ENCODE data around the gene PRPF6.
A peak's percentile ranks its signal among the peaks of the same experiment; 100 is the strongest.

Gene PRPF6

GRCh38 chr20:63980806-63981728 is at the start of gene PRPF6:
PRPF6 (plus strand) TSS chr20:63981132; CDS start chr20:63981246, 114 bp downstream.
- peak within 1 kb of the TSS; percentile 96 for H3K27ac ChIP-seq
- TF ChIP-seq ZFX (IDR thresholded peaks at IDR 0.05; ENCODE audit: borderline replicate concordance) (no peak), CTCF (IDR thresholded peaks at IDR 0.05) (peak; percentile 94)

- no peak for TF ChIP-seq CTCF (IDR thresholded peaks at IDR 0.05)
- no peak for TF ChIP-seq ZFX (IDR thresholded peaks at IDR 0.05; ENCODE audit: borderline replicate concordance)
- no peak overlapping the region for H3K27ac ChIP-seq
Observed at GRCh38 chr20:63931735-63932134, 49.2 kb upstream of the PRPF6 start.

GRCh38 chr20:63932606-63933160 is 48.2 kb upstream of the PRPF6 start:
- no peak for TF ChIP-seq CTCF (IDR thresholded peaks at IDR 0.05)
- TF ChIP-seq ZFX (IDR thresholded peaks at IDR 0.05; ENCODE audit: borderline replicate concordance), result no peak

GRCh38 chr20:63933646-63934045 is 47.3 kb upstream of the PRPF6 start:
- no peak overlapping the region for H3K27ac ChIP-seq
- TF ChIP-seq CTCF (IDR thresholded peaks at IDR 0.05), result no peak
- no peak for TF ChIP-seq ZFX (IDR thresholded peaks at IDR 0.05; ENCODE audit: borderline replicate concordance)

More at GRCh38 chr20:63932606-63933160, 48.2 kb upstream of the PRPF6 start:
- H3K27ac ChIP-seq, result no peak overlapping the region

- TF ChIP-seq CTCF (IDR thresholded peaks at IDR 0.05) (peak; percentile 41), ZFX (IDR thresholded peaks at IDR 0.05; ENCODE audit: borderline replicate concordance) (no peak)
- H3K27ac ChIP-seq, result no peak overlapping the region
Observed at GRCh38 chr20:63934271-63935068, 46.5 kb upstream of the PRPF6 start.

GRCh38 chr20:63935447-63935846 is 45.5 kb upstream of the PRPF6 start:
- TF ChIP-seq ZFX (IDR thresholded peaks at IDR 0.05; ENCODE audit: borderline replicate concordance), result no peak
- no peak for TF ChIP-seq CTCF (IDR thresholded peaks at IDR 0.05)
- no peak overlapping the region for H3K27ac ChIP-seq

All from 22Rv1 (cell line).